ENCODE results near the gene WDR20. TPM values are rescaled to one million over a fixed set of nuclear protein-coding genes. Genes with fewer than 3 reads are reported as not detected.
"Not testable (repeated sequence)": the region's sequence is repeated elsewhere in the genome, so short reads cannot be mapped to it uniquely, and the experiment has no call there.

The WDR20 gene
- total RNA-seq, 1 experiment from 2014 or later = 23.7 TPM

DNA sequence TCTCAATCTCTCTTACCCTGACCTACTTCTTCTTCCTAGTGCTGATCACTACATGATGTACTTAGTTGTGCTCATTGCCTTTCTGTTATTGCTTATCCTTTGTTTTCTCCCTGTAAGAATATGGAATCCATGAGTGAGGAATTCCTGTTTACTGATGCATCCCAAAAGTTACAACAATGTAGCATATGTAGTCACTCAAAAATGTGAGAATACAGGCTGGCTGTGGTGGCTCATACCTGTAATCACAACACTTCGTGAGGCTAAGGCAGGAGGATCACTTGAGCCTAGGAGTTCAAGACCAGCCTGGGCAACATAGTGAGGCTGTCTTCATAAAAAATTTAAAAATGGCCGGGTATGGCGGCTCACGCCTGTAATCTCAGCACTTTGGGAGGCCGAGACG is 8.0 kb upstream of the WDR20 start:
- TF ChIP-seq EZH2 (IDR thresholded peaks at IDR 0.05; ENCODE audit: low read length, unreplicated experiment) (no peak), CTCF (conservative IDR thresholded peaks at IDR 0.05; ENCODE audit: low read depth, low read length) (no peak), EZH2phosphoT487 (IDR thresholded peaks at IDR 0.05; ENCODE audit: borderline replicate concordance, low read length) (no peak)
- no peak overlapping the region for H3K4me2 ChIP-seq (ENCODE audit: low read length)
- H3K27ac ChIP-seq (ENCODE audit: low read length) = no peak overlapping the region
- H3F3A ChIP-seq (ENCODE audit: low read length, unreplicated experiment) = no peaks in the 10 kb centered on the region
- H3K79me2 ChIP-seq (ENCODE audit: low read length) = 0 out of 2 replicates have a peak, but pooled peaks cover 3% of the 10 kb centered on the region
- ATAC-seq = no peak
- no TSS peak for BruUV-seq (replicated peaks)
- DNase-seq = no peak
- intact Hi-C loops (cut with micrococcal nuclease) = no loop called here
- no peaks in the 10 kb centered on the region for H4K20me1 ChIP-seq (ENCODE audit: low read length)
- no peaks in the 10 kb centered on the region for H3K9me3 ChIP-seq (ENCODE audit: low read length)
- no peak overlapping the region for H2AFZ ChIP-seq (ENCODE audit: low read length)
- ChIA-PET POLR2A (ENCODE audit: unreplicated experiment) (no interaction called here), CTCF (no interaction called here)
- 0 out of 2 replicates have a peak, but pooled peaks cover 3% of the 10 kb centered on the region for H3K36me3 ChIP-seq (ENCODE audit: low read depth, low read length)
- no peaks in the 10 kb centered on the region for H3K9me2 ChIP-seq (replicated peaks; ENCODE audit: low read length)
- peaks cover 5% of the 10 kb centered on the region for H3K4me1 ChIP-seq (ENCODE audit: insufficient read depth, low read length)
- H3K9ac ChIP-seq (ENCODE audit: low read length) = no peak overlapping the region
- no peak overlapping the region for H3K4me3 ChIP-seq (ENCODE audit: low read length)
- no peaks in the 10 kb centered on the region for H3K27me3 ChIP-seq (ENCODE audit: low read length)

- H3K9me3 ChIP-seq (ENCODE audit: low read length); H3K4me2 ChIP-seq (ENCODE audit: low read length); H3K4me1 ChIP-seq (ENCODE audit: insufficient read depth, low read length); intact Hi-C loops (cut with micrococcal nuclease); H3K9ac ChIP-seq (ENCODE audit: low read length); ATAC-seq; H4K20me1 ChIP-seq (ENCODE audit: low read length); DNase-seq; H3F3A ChIP-seq (ENCODE audit: low read length, unreplicated experiment); H3K36me3 ChIP-seq (ENCODE audit: low read depth, low read length); H3K9me2 ChIP-seq (replicated peaks; ENCODE audit: low read length); H3K27me3 ChIP-seq (ENCODE audit: low read length); H2AFZ ChIP-seq (ENCODE audit: low read length); H3K27ac ChIP-seq (ENCODE audit: low read length); POLR2A ChIA-PET (ENCODE audit: unreplicated experiment); H3K4me3 ChIP-seq (ENCODE audit: low read length); CTCF ChIA-PET; BruUV-seq (replicated peaks): not testable (repeated sequence)
- peaks cover 24% of the 10 kb centered on the region for H3K79me2 ChIP-seq (ENCODE audit: low read length)
Measured at GRCh38 chr14:102134021-102134420, 5.7 kb upstream of the WDR20 start.

GRCh38 chr14:102134719-102135118 is 5.0 kb upstream of the WDR20 start:
- DNase-seq; BruUV-seq (replicated peaks); H3K4me1 ChIP-seq (ENCODE audit: insufficient read depth, low read length); H3K9me3 ChIP-seq (ENCODE audit: low read length); H3K4me3 ChIP-seq (ENCODE audit: low read length); H4K20me1 ChIP-seq (ENCODE audit: low read length); H3K9ac ChIP-seq (ENCODE audit: low read length); H3K36me3 ChIP-seq (ENCODE audit: low read depth, low read length); H2AFZ ChIP-seq (ENCODE audit: low read length); ATAC-seq; H3K27me3 ChIP-seq (ENCODE audit: low read length); H3K4me2 ChIP-seq (ENCODE audit: low read length); CTCF ChIA-PET; H3K27ac ChIP-seq (ENCODE audit: low read length); H3K9me2 ChIP-seq (replicated peaks; ENCODE audit: low read length); H3F3A ChIP-seq (ENCODE audit: low read length, unreplicated experiment): not testable (repeated sequence)
- intact Hi-C loops (cut with micrococcal nuclease) = loop anchor here (5.0 kb wide), 1 partner anchor 183 kb away; the partner anchor contains the start of gene ZNF839
- POLR2A ChIA-PET (ENCODE audit: unreplicated experiment) = interaction anchor here (0.7 kb wide), 1 partner anchor 49 kb away, joined by 3 read pairs; no protein-coding TSS in a partner anchor
- peaks cover 26% of the 10 kb centered on the region for H3K79me2 ChIP-seq (ENCODE audit: low read length)

GRCh38 chr14:102135456-102135855 is 4.2 kb upstream of the WDR20 start:
- H3K9me2 ChIP-seq (replicated peaks; ENCODE audit: low read length); H3K4me3 ChIP-seq (ENCODE audit: low read length); CTCF ChIA-PET; H3K36me3 ChIP-seq (ENCODE audit: low read depth, low read length); DNase-seq; H3K9ac ChIP-seq (ENCODE audit: low read length); H2AFZ ChIP-seq (ENCODE audit: low read length); ATAC-seq; H3K4me2 ChIP-seq (ENCODE audit: low read length); H3K27me3 ChIP-seq (ENCODE audit: low read length); H4K20me1 ChIP-seq (ENCODE audit: low read length); H3K9me3 ChIP-seq (ENCODE audit: low read length); POLR2A ChIA-PET (ENCODE audit: unreplicated experiment); H3K4me1 ChIP-seq (ENCODE audit: insufficient read depth, low read length); H3K27ac ChIP-seq (ENCODE audit: low read length); H3F3A ChIP-seq (ENCODE audit: low read length, unreplicated experiment); BruUV-seq (replicated peaks): not testable (repeated sequence)
- intact Hi-C loops (cut with micrococcal nuclease) = loop anchor here (5.0 kb wide), 1 partner anchor 182 kb away; the partner anchor contains the start of gene ZNF839
- H3K79me2 ChIP-seq (ENCODE audit: low read length) = peaks cover 33% of the 10 kb centered on the region
